HepG2 (cell line): ENCODE data around the gene CLIC6. TPM values are rescaled to one million over a fixed set of nuclear protein-coding genes. Genes with fewer than 3 reads are reported as not detected.

Experiments used
- ATAC-seq: fragments of 200-7000 bp; cut with Tn5 transposase; 3 replicates; pipeline ENCODE4 v1.9.1; 2020; ENCODE audit warnings: mild to moderate bottlenecking, moderate library complexity
- BruUV-seq: library from RNA; stranded (reverse); fragments of 400-500 nt; replicated peaks from 2 replicates; lab custom pipeline; 2021; lab: Mats Ljungman, UMichigan
- CTCF ChIA-PET: fragments of 300-600 bp; formaldehyde crosslinking; extraction: SDS; loops from one replicate; lab custom pipeline; 2021; ENCODE audit warnings: low total read pairs, inconsistent platforms, low intra/inter-chr PET ratio; lab: Yijun Ruan, JAX
- POLR2A ChIA-PET: fragments of 350-600 bp; sonication (Branson Sonifier 250); formaldehyde crosslinking; loops from one replicate; lab custom pipeline; 2020; ENCODE audit warnings: antibody characterized with exemption, inconsistent platforms; lab: Yijun Ruan, JAX
- DNase-seq: peaks from one replicate; pipeline ENCODE4 v3.0.0-alpha.2; 2015; ENCODE audit warnings: low spot score
- FAIRE-seq: peaks from 3 replicates; lab custom pipeline; 2011; peaks lifted over from hg19 to GRCh38; lab: Jason Lieb, UNC
- H2AFZ ChIP-seq: one replicate; pipeline ENCODE4 v1.6.1; 2011; ENCODE audit warnings: low read length, inconsistent platforms
- H3K27ac ChIP-seq: fragments of 300-600 bp; 3 replicates; pipeline ENCODE4 v1.8.0; 2011; ENCODE audit warnings: mixed run types, mild to moderate bottlenecking, mixed read lengths, low read length, inconsistent platforms; ENCODE audit not compliant: insufficient read depth; ENCODE audit errors: extremely low read length
- H3K27me3 ChIP-seq, 2 experiments: fragments of 200-600 bp in 1 of 2; 2 replicates in 1 of 2; 3 replicates in 1 of 2; pipeline versions ENCODE4 v1.6.0 to v1.8.0; 2011; ENCODE audit warnings: low read length in 2 of 2, mild to moderate bottlenecking in 2 of 2, moderate library complexity in 2 of 2, inconsistent platforms in 1 of 2; ENCODE audit not compliant: insufficient read depth in 2 of 2, control insufficient read depth in 1 of 2
- H3K36me3 ChIP-seq, 2 experiments: fragments of 200-600 bp in 1 of 2; replicated peaks in 1 of 2; 2 replicates in 1 of 2; 3 replicates in 1 of 2; pipeline versions ENCODE4 v1.5.1 to v1.8.0; 2011; ENCODE audit warnings: low read length in 2 of 2, inconsistent platforms in 1 of 2; ENCODE audit not compliant: insufficient read depth in 2 of 2, control insufficient read depth in 1 of 2
- H3K4me1 ChIP-seq: 2 replicates; pipeline ENCODE4 v1.5.1; 2012; ENCODE audit warnings: low read length, inconsistent platforms; ENCODE audit not compliant: insufficient read depth
- H3K4me2 ChIP-seq: 2 replicates; pipeline ENCODE4 v1.6.0; 2011; ENCODE audit warnings: low read depth, low read length, inconsistent platforms
- H3K4me3 ChIP-seq, 3 experiments: fragments of 200-600 bp in 1 of 3; sonication (generic), shearing (Covaris generic) in 1 of 3; replicated peaks in 1 of 3; 2 replicates each; pipeline ENCODE4 v1.5.1; 2011 to 2016; ENCODE audit warnings: low read length in 3 of 3, inconsistent platforms in 2 of 3, low read depth in 2 of 3, mild to moderate bottlenecking in 2 of 3, control low read depth in 1 of 3, mixed read lengths in 1 of 3; ENCODE audit not compliant: insufficient read depth in 1 of 3
- H3K79me2 ChIP-seq: one replicate; pipeline ENCODE4 v1.6.1; 2011; ENCODE audit warnings: low read length, inconsistent platforms; ENCODE audit not compliant: insufficient read depth
- H3K9ac ChIP-seq: 2 replicates; pipeline ENCODE4 v1.6.0; 2011; ENCODE audit warnings: mild to moderate bottlenecking, low read depth, low read length, inconsistent platforms; ENCODE audit not compliant: insufficient read depth
- H3K9me3 ChIP-seq: 2 replicates; pipeline ENCODE4 v1.5.1; 2012; ENCODE audit warnings: mild to moderate bottlenecking, low read length
- H4K20me1 ChIP-seq: 2 replicates; pipeline ENCODE4 v1.6.0; 2011; ENCODE audit warnings: inconsistent platforms, mild to moderate bottlenecking, low read length, moderate library complexity; ENCODE audit not compliant: insufficient read depth
- BCL3 ChIP-seq: sonication (generic); formaldehyde crosslinking; IDR thresholded peaks from 2 replicates; pipeline ENCODE4 v1.5.1; 2020; ENCODE audit warnings: mild to moderate bottlenecking, missing genetic modification reagents, moderate library complexity
- GLI4 ChIP-seq: sonication (generic); formaldehyde crosslinking; IDR thresholded peaks from 2 replicates; pipeline ENCODE4 v1.5.1; 2020; ENCODE audit warnings: missing genetic modification reagents, mild to moderate bottlenecking, moderate library complexity, borderline replicate concordance
- NR2F6 ChIP-seq, 2 experiments: IDR thresholded peaks; 2 replicates each; pipeline ENCODE4 v1.6.1; 2016; ENCODE audit warnings: antibody characterized with exemption in 1 of 2, mild to moderate bottlenecking in 1 of 2
- RFXANK ChIP-seq: IDR thresholded peaks from 2 replicates; pipeline ENCODE4 v1.6.1; 2016
- ZFP1 ChIP-seq: IDR thresholded peaks from 2 replicates; pipeline ENCODE4 v1.6.1; 2016
- ZNF414 ChIP-seq: sonication (generic); formaldehyde crosslinking; IDR thresholded peaks from 2 replicates; pipeline ENCODE4 v1.5.0; 2020; ENCODE audit warnings: missing genetic modification reagents
- ZNF430 ChIP-seq: sonication (generic); formaldehyde crosslinking; IDR thresholded peaks from 2 replicates; pipeline ENCODE4 v1.9.0; 2021; ENCODE audit warnings: mild to moderate bottlenecking, missing genetic modification reagents
- WGBS: methylation state at CpG from one replicate; pipeline ENCODE4 v1.1.6; 2017; ENCODE audit warnings: low lambda C conversion rate; 5-methylcytosine and 5-hydroxymethylcytosine counted together
- in situ Hi-C: cut with HindIII; loops from 2 replicates; pipeline ENCODE4 v1.10.0; 2017; ENCODE audit warnings: low pct_unique_long_range_greater_than_20kb; ENCODE audit not compliant: extremely low pct_ligation_motif_present
- intact Hi-C: fragments of 100-400 bp; cut with micrococcal nuclease; formaldehyde crosslinking; loops from one replicate; pipeline ENCODE4 v1.10.0; 2022; ENCODE audit not compliant: unreplicated experiment
- polyA plus RNA-seq, 8 experiments: library from polyadenylated mRNA; depleted of rRNA in 3 of 8; stranded (reverse) in 7 of 8; unstranded in 1 of 8; fragments of >200 nt; fragmentation: Illumina TruSeq in 4 of 8; extraction: Trizol in 4 of 8; gene quantifications; 2 replicates each; pipeline versions ENCODE4 v1.2.1 to v1.2.3, GENCODE V29; 2011 to 2016; ENCODE audit warnings: low read depth in 4 of 8, missing spikeins in 1 of 8, mixed read lengths in 1 of 8; ENCODE audit not compliant: insufficient read depth in 1 of 8
- total RNA-seq, 5 experiments: library from RNA; depleted of rRNA; stranded (reverse); fragments of >200 nt; fragmentation: Illumina TruSeq; extraction: Trizol; gene quantifications; 2 replicates each; pipeline ENCODE4 v1.2.3, GENCODE V29; 2016; ENCODE audit warnings: low read depth in 1 of 5

CLIC6 gene
- total and polyA plus RNA-seq, 2 of the 13 experiments (the other 11 are each of a cell fraction or from before 2014, with no cell fraction given) = not detected

- no peak for FAIRE-seq
- Histone ChIP-seq H3K27me3 (peaks cover 0 to 11% of the 10 kb centered on the region in 2 experiments; a peak in 2 of 5 replicates), H2AFZ (no peak overlapping the region), H3K4me2 (no peak overlapping the region), H3K4me1 (no peaks in the 10 kb centered on the region), H3K27ac (no peak overlapping the region), H3K4me3 (no peak overlapping the region), H3K9ac (no peak overlapping the region), H4K20me1 (no peaks in the 10 kb centered on the region), H3K79me2 (no peaks in the 10 kb centered on the region), H3K9me3 (no peaks in the 10 kb centered on the region), H3K36me3 (no peaks in the 10 kb centered on the region)
- no peak for DNase-seq
- BruUV-seq = no TSS peak
- POLR2A ChIA-PET = no interaction called here
- intact Hi-C loops = no loop called here
- ATAC-seq = no peak
- in situ Hi-C loops = no loop called here
- TF ChIP-seq RFXANK (CRISPR knock-in tag) (no peak), BCL3 (CRISPR knock-in tag) (no peak), NR2F6 (IDR thresholded peaks at IDR 0.05) (no peak), NR2F6 (CRISPR knock-in tag; IDR thresholded peaks at IDR 0.05) (no peak), GLI4 (CRISPR knock-in tag) (no peak), ZNF430 (no peak), ZFP1 (CRISPR knock-in tag) (no peak), ZNF414 (CRISPR knock-in tag) (no peak)
- 15% methylated on average over 4 of the region's 4 CpGs for WGBS
- CTCF ChIA-PET = no interaction called here
Measured at GRCh38 chr21:34623516-34623915, 45.3 kb upstream of the CLIC6 start.
